ENCODE measurements around the gene METTL13.
A peak's percentile ranks its signal among the peaks of the same experiment; 100 is the strongest.

Gene METTL13

GRCh38 chr1:171805395-171806115, 24.1 kb downstream of the METTL13 start:
- DNase-seq = no peak

GRCh38 chr1:171807556-171807955, 26.1 kb downstream of the METTL13 start:
- DNase-seq = no peak

DNA sequence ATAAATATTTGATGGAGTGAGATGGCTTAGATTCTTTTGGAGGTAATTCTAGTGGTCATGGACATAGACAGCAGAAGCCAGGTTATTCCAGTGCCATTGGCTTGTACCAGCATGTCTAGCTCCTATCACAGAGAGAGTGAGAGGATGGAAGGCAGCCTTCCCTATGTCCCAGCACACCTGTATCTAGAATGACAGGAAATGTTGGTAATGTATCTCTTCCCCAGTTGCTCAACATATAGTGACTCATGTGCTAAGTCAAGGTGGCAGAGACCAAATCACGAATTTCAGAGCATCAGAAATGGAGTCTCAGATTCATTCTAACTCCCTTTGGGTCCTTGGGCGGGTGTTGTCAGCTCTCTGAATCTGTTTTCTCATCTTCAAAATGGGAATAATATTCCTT, 28.4 kb downstream of the METTL13 start:
- DNase-seq = no peak

- DNase-seq = no peak
Measured at GRCh38 chr1:171811672-171812071, 30.2 kb downstream of the METTL13 start.

GRCh38 chr1:171814692-171815091, 33.2 kb downstream of the METTL13 start:
- no peak for DNase-seq

DNA sequence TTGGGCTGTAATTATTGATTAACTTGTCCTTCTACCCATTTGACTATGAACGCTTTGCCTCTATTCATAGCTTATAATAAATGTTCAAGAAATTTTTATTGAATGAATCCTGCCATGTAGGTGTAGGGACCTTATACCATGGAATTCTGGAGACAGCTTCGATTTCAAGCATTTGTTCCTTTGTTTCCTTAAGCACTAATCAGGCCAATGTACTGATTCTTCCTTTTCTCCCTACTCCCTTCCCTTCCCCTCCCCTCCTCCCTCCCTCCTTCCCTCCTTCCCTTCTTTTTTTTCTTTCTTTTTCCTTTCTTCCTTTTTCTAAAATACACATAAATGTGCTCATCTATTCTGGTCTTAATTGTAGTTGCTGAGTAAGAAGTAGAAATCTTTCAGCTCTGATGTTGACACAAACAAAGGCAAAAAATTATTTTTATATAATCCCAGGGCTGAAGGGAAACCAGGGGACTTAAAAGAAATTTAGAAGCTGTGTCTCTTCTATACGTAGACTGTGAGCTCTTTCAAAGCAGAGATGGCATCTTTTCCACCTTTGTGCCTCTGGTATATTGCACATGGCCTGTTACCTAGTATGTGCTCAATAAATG, 34.9 kb downstream of the METTL13 start:
- no peak for DNase-seq

GRCh38 chr1:171817511-171818265, 36.2 kb downstream of the METTL13 start:
- DNase-seq = no peak

DNA sequence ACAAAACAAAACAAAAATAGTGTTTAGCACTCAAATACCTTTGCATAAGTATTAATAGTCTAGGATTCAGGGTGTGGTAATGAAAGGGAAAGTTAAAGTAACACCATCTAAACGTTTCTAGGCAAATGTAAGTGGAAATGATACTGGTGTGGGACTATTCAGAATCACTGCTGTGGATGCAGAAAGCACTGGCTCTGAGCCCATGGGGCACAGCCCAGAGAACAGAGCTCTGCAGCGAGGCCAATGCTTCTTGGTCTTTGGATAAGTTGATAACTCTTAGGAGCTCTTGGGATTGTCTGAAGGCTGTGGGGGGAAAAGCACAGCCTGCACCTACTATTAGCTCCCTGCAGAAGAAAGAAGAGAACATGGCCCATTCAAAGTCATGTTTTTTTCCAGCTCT, 38.5 kb downstream of the METTL13 start:
- DNase-seq = no peak

GRCh38 chr1:171826973-171827372, 45.5 kb downstream of the METTL13 start:
- DNase-seq = no peak

- no peak for DNase-seq
Measured at GRCh38 chr1:171828794-171829193, 47.3 kb downstream of the METTL13 start.

GRCh38 chr1:171833091-171833825, 51.8 kb downstream of the METTL13 start:
- DNase-seq = no peak

- DNase-seq = no peak
Measured at GRCh38 chr1:171834821-171835220, 53.4 kb downstream of the METTL13 start.

DNA sequence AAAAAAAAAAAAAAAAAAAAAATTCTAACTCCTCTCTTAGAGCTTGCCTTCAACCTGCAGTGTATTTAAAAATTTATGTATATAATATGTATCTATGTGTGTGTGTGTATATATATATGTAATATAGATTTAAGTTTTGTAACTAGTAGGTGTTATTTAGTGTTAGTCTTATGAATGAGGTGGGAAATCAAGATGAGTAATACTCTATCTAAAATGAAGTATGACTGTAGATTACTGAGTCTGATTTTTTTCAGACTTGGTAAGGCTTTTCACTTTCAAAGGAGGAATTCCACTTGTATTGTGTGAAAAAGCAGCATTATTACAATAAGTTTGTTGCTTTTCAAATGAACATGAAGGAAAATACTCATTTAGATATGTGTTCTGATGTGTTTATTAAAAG, 54.4 kb downstream of the METTL13 start:
- DNase-seq = no peak

- DNase-seq = peak; percentile 88 to 90
Measured at GRCh38 chr1:171841050-171841910, 59.8 kb downstream of the METTL13 start, which contains the start of gene DNM3. Gene DNM3 (plus strand): TSS chr1:171841498. CDS start chr1:171841657, 159 bp downstream.

DNA sequence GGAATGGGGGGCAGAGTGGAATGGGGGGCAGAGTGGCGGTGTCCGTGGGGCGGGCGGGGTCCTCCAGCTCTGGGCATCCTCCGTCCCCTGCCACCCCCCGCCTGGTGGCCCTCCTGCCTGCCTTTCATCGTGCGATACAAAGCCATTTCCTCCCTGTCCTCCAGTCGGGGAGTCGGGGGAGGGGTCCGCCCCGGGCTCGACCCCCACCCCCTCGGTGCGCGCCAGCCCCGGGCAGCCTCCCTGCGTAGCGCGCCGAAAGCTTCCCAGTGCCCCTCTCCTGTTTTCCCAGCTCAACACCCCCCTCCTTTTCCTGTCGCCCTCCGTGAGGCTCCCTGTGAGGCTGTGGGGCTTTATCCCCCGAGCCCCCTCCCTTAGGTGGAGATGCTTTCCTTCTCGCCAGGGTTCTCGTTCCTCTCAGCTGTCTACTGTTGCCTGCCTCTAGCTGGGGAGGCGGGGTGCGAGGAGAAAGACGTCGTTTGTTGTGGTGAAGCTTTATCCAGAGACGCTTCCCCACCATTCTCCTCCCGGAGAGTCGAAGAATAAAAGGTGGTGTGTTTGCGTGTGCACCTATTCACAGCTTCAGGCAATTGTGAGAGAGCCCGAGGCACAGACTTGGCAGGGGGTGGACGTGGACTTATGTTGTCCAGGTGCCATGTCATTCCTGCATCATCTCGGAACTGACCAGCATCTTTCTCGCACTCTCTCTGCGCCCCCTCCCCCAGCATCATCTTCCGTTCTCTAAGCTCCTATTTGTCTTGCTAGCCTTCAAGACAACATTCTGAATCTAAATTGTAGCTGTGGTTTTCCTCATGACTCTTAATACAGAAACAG, 60.7 kb downstream of the METTL13 start:
- DNase-seq = peak in 1 of 2 experiments; percentile 55

- DNase-seq = no peak
Measured at GRCh38 chr1:171844381-171844780, 62.9 kb downstream of the METTL13 start.

GRCh38 chr1:171845998-171846397, 64.5 kb downstream of the METTL13 start:
- no peak for DNase-seq
